Neuronal stem cell (in vitro differentiated cells): ENCODE measurements around the gene PHF21A.

Source experiments
- DNase-seq: peaks from one replicate; pipeline ENCODE4 v3.0.0-alpha.2; 2013; ENCODE audit warnings: low spot score
- H2AFZ ChIP-seq: one replicate; pipeline ENCODE4 v1.6.1; 2013; ENCODE audit warnings: mild to moderate bottlenecking, low read length, inconsistent platforms
- H2AK5ac ChIP-seq: 2 replicates; pipeline ENCODE4 v1.6.1; 2013; ENCODE audit warnings: low read depth, mild to moderate bottlenecking, inconsistent platforms, low read length, moderate library complexity, mixed read lengths
- H2BK120ac ChIP-seq: 2 replicates; pipeline ENCODE4 v1.6.1; 2013; ENCODE audit warnings: low read depth, mild to moderate bottlenecking, inconsistent platforms, low read length, moderate library complexity, mixed read lengths
- H2BK12ac ChIP-seq: one replicate; pipeline ENCODE4 v1.6.1; 2013; ENCODE audit warnings: low read length, inconsistent platforms
- H2BK15ac ChIP-seq: 2 replicates; pipeline ENCODE4 v1.6.1; 2013; ENCODE audit warnings: mild to moderate bottlenecking, low read length, inconsistent platforms, mixed read lengths
- H2BK5ac ChIP-seq: one replicate; pipeline ENCODE4 v1.6.1; 2013; ENCODE audit warnings: inconsistent platforms, mild to moderate bottlenecking, low read length, moderate library complexity
- H3K14ac ChIP-seq: one replicate; pipeline ENCODE4 v1.6.1; 2013; ENCODE audit warnings: low read length, inconsistent platforms
- H3K18ac ChIP-seq: 2 replicates; pipeline ENCODE4 v1.6.1; 2013; ENCODE audit warnings: low read length, inconsistent platforms
- H3K23ac ChIP-seq: 2 replicates; pipeline ENCODE4 v1.6.1; 2013; ENCODE audit warnings: low read depth, mild to moderate bottlenecking, mixed read lengths, low read length, inconsistent platforms; ENCODE audit not compliant: poor library complexity
- H3K27ac ChIP-seq: replicated peaks from 3 replicates; pipeline ENCODE4 v1.5.1; 2013; ENCODE audit warnings: low read length, inconsistent platforms
- H3K27me3 ChIP-seq, 3 experiments: 2 replicates each; pipeline ENCODE4 v1.6.1; 2013; ENCODE audit warnings: low read length in 3 of 3, mild to moderate bottlenecking in 2 of 3, inconsistent platforms in 1 of 3, low read depth in 1 of 3, mixed read lengths in 1 of 3, moderate library complexity in 1 of 3; ENCODE audit not compliant: control insufficient read depth in 3 of 3, insufficient read depth in 3 of 3
- H3K36me3 ChIP-seq, 2 donors: replicated peaks in 1 of 2; 2 replicates each; pipeline ENCODE4 v1.6.1; 2013; ENCODE audit warnings: low read length in 2 of 2; ENCODE audit not compliant: control insufficient read depth in 2 of 2, insufficient read depth in 2 of 2
- H3K4ac ChIP-seq: 2 replicates; pipeline ENCODE4 v1.6.1; 2013; ENCODE audit warnings: inconsistent platforms, mild to moderate bottlenecking, low read length, moderate library complexity
- H3K4me1 ChIP-seq, 2 donors: 1 replicate in 1 of 2; 2 replicates in 1 of 2; pipeline ENCODE4 v1.6.1; 2013; ENCODE audit warnings: low read length in 2 of 2, low read depth in 1 of 2; ENCODE audit not compliant: control insufficient read depth in 2 of 2, insufficient read depth in 1 of 2
- H3K4me2 ChIP-seq: one replicate; pipeline ENCODE4 v1.6.1; 2013; ENCODE audit warnings: mild to moderate bottlenecking, low read length, inconsistent platforms; ENCODE audit not compliant: insufficient read depth, poor library complexity, severe bottlenecking
- H3K4me3 ChIP-seq, 2 donors: 2 replicates each; pipeline ENCODE4 v1.5.1; 2013; ENCODE audit warnings: low read length in 2 of 2, mild to moderate bottlenecking in 2 of 2, inconsistent platforms in 1 of 2, moderate library complexity in 1 of 2
- H3K79me1 ChIP-seq: one replicate; pipeline ENCODE4 v1.6.1; 2013; ENCODE audit warnings: low read depth, mild to moderate bottlenecking, inconsistent platforms, low read length, moderate library complexity
- H3K9ac ChIP-seq: one replicate; pipeline ENCODE4 v1.6.1; 2013; ENCODE audit warnings: mild to moderate bottlenecking, low read depth, low read length, inconsistent platforms; ENCODE audit not compliant: poor library complexity
- H3K9me3 ChIP-seq, 2 donors: replicated peaks in 1 of 2; 2 replicates each; pipeline versions ENCODE3 to v1.6.1; 2013; ENCODE audit warnings: low read length in 2 of 2, mild to moderate bottlenecking in 2 of 2, inconsistent platforms in 1 of 2, low read depth in 1 of 2, mixed read lengths in 1 of 2, moderate library complexity in 1 of 2; ENCODE audit not compliant: control insufficient read depth in 2 of 2, insufficient read depth in 1 of 2
- H4K8ac ChIP-seq: one replicate; pipeline ENCODE4 v1.6.1; 2013; ENCODE audit warnings: low read depth, mild to moderate bottlenecking, inconsistent platforms, low read length, moderate library complexity
- H4K91ac ChIP-seq: one replicate; pipeline ENCODE4 v1.6.1; 2013; ENCODE audit warnings: low read length, low read depth, mild to moderate bottlenecking, inconsistent platforms; ENCODE audit not compliant: poor library complexity
- WGBS, 2 donors: extraction: QIAGEN DNeasy Blood & Tissue Kit; methylation state at CpG; one replicate each; pipeline ENCODE4 v1.1.7; 2013; ENCODE audit warnings: missing lambda C conversion rate in 2 of 2, mixed read lengths in 1 of 2; ENCODE audit not compliant: insufficient read length in 2 of 2, insufficient replicate concordance in 1 of 2; ENCODE audit errors: extremely low coverage in 2 of 2; 5-methylcytosine and 5-hydroxymethylcytosine counted together

Gene PHF21A

DNA sequence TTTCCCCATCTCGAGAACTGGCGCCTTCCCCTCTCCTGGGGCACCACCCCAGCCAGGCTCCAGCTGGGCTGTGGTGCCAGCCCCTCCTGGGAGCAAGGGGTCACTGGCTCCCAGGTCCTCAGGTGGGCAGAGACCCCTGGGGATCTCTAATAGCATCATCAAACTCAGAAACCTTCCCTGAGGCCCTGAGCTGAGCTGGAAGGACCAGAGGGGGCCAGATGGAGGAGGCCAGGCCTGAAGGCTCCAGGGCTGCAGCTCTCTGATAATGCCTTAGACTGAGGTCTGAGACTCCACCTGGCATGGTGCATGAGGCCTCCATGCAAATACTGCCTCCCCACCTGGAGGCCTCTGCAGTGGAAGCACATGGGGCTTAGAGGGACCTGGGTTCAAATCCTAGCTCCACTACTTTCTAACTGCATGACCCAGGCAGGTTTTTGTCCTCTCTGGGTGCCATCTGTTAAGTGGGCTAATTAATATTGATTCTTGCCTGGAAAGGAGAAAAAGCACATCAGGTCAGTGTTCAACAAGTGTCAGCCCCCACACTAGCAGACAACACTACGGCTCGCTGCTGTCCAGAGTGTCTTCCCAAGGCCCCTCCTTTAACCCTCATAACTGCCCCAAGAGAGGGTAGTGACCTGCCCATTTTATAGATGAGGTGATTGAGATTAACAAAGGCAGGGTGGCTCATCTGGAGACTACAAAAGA lies 234.3 kb downstream of the PHF21A start:
- H3K79me1 ChIP-seq: no peaks in the 10 kb centered on the region
- peaks cover 0 to 40% (median 15%) of the 10 kb centered on the region in 3 experiments for H3K27me3 ChIP-seq
- no peak overlapping the region for H2BK5ac ChIP-seq
- no peak overlapping the region for H3K9ac ChIP-seq
- no peak overlapping the region for H4K91ac ChIP-seq
- H4K8ac ChIP-seq: no peak overlapping the region
- H2BK120ac ChIP-seq: no peak overlapping the region
- H2BK15ac ChIP-seq: no peak overlapping the region
- no peak overlapping the region for H2AFZ ChIP-seq
- peaks cover 7% of the 10 kb centered on the region in 2 donors for H3K4me1 ChIP-seq
- peaks cover 2% of the 10 kb centered on the region in 2 donors for H3K36me3 ChIP-seq
- H2AK5ac ChIP-seq: peak overlapping the region; percentile 24
- no peak overlapping the region for H3K18ac ChIP-seq
- H3K4ac ChIP-seq: no peak overlapping the region
- no peak for DNase-seq
- WGBS, 2 donors: no CpG with 5 or more reads among the region's 4 CpGs
- H3K4me3 ChIP-seq: peak overlapping the region in 1 of 2 donors; percentile 57
- H3K4me2 ChIP-seq: no peak overlapping the region
- no peaks in the 10 kb centered on the region for H3K9me3 ChIP-seq
- no peak overlapping the region for H3K14ac ChIP-seq
- no peak overlapping the region for H2BK12ac ChIP-seq
- H3K23ac ChIP-seq: no peak overlapping the region
- no peak overlapping the region for H3K27ac ChIP-seq

DNA sequence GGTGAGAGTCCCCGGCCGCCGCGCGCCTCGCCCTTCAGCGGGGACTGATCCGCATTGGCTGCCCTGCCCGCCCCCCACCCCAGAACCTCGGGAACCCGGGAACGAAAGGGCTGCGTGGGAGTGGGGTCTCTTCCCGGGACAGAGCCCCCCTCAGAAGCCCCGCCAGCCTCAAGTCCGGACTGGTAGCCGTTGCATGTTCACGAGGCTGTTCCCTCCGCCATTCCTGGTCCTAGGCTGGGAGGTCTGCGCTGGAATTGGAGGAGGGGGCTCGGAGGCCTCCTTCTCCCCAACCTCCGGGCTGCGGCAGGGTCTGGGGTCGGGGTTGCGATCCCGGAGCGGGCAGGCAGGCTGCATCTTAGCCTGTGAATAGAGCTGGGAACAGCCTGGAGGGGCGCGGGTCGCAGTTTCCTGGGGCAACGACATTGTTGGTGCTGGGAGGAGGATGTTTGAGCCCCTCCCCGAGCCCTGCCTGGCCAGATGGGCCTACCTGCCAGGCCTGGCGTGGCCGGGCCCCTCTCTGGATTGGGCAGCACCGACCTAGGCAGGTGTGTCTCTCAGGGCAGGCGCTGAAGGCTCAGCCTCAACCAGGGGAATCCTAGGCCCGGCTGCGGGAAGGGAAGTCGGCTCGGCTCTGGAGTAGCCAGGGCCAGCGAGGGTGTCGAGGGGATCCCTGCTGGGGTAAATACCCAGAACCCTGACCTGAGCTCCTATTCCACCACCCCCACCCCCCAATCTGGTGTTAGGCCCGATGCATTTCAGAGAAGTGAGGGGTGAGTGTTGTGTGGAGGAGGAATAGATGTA lies 235.1 kb downstream of the PHF21A start:
- Histone ChIP-seq H3K4me1 (peaks cover 7% of the 10 kb centered on the region in 2 donors), H3K23ac (peak overlapping the region; percentile 51), H2BK15ac (no peak overlapping the region), H3K4ac (no peak overlapping the region), H3K27ac (no peak overlapping the region), H3K14ac (no peak overlapping the region), H4K8ac (no peak overlapping the region), H2BK12ac (no peak overlapping the region), H3K18ac (peak overlapping the region; percentile 78), H2BK5ac (no peak overlapping the region), H3K79me1 (no peaks in the 10 kb centered on the region), H3K27me3 (peaks cover 0 to 40% (median 15%) of the 10 kb centered on the region in 3 experiments), H3K9ac (peak overlapping the region; percentile 61), H2BK120ac (no peak overlapping the region), H2AFZ (peak overlapping the region; percentile 93), H3K36me3 (peaks cover 2 to 10% of the 10 kb centered on the region in 2 donors), H3K4me2 (peak overlapping the region; percentile 88), H3K9me3 (no peaks in the 10 kb centered on the region), H4K91ac (no peak overlapping the region), H2AK5ac (peak overlapping the region; percentile 40), H3K4me3 (peak overlapping the region; percentile 57 to 79)
- WGBS, 2 donors: no CpG with 5 or more reads among the region's 43 CpGs
- no peak for DNase-seq

DNA sequence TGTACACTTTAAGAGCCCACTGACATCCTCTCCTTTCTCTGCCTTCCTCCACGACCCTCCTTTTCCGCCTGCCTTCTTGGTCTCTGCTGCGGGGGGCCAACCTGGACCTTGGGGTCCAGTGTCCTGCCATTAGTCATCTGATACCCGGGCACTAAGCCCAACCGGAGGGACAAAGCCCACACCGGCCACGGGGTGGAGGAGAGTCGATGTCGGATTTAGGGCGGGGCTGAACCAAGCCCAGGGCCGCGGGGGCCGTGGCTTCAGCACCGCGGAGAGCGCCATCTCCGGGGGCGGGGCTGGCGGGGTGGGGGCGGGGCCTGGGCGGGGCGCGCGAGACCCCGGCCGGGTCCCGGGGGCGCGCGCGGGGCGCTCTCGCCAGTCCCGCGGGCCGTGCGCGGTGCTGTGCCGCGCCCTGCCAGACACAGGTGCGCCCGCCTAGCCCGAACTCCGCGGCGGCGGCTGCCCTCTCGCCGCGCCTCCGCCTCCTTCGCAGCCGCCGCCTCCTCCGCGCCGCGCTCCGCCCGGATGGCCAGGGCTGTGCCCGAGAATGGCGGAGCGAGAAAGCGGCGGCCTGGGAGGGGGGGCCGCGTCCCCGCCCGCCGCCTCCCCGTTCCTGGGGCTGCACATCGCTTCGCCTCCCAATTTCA lies 235.9 kb downstream of the PHF21A start, which contains the start of gene MAPK8IP1:
Gene MAPK8IP1, plus strand, starts transcription at position 378 of the 647 bp plus-strand sequence. Its CDS starts 170 bp downstream, at position 548.
- H3K9ac ChIP-seq: peak within 1 kb of the TSS; percentile 61
- H3K14ac ChIP-seq: no peak within 1 kb of the TSS
- H3K36me3 ChIP-seq: peaks cover 5 to 17% of the 10 kb centered on the region in 2 donors
- H3K4me1 ChIP-seq: peaks cover 7% of the 10 kb centered on the region in 2 donors
- no peak within 1 kb of the TSS for H2BK5ac ChIP-seq
- H3K79me1 ChIP-seq: no peaks in the 10 kb centered on the region
- peak within 1 kb of the TSS; percentile 78 for H3K18ac ChIP-seq
- H3K9me3 ChIP-seq: no peaks in the 10 kb centered on the region
- H2AFZ ChIP-seq: peak within 1 kb of the TSS; percentile 93
- no peak within 1 kb of the TSS for H3K4ac ChIP-seq
- H2BK12ac ChIP-seq: no peak within 1 kb of the TSS
- H4K8ac ChIP-seq: no peak within 1 kb of the TSS
- peaks cover 0 to 35% (median 13%) of the 10 kb centered on the region in 3 experiments for H3K27me3 ChIP-seq
- H3K4me2 ChIP-seq: peak within 1 kb of the TSS; percentile 88
- H3K27ac ChIP-seq: no peak within 1 kb of the TSS
- no peak within 1 kb of the TSS for H2BK15ac ChIP-seq
- H2BK120ac ChIP-seq: no peak within 1 kb of the TSS
- H2AK5ac ChIP-seq: peak within 1 kb of the TSS; percentile 40
- H3K23ac ChIP-seq: peak within 1 kb of the TSS; percentile 51
- peak; percentile 71 for DNase-seq
- WGBS, 2 donors: no CpG with 5 or more reads among the region's 73 CpGs
- H4K91ac ChIP-seq: no peak within 1 kb of the TSS
- peak within 1 kb of the TSS; percentile 57 to 79 for H3K4me3 ChIP-seq
